Fibroblast of the conjunctiva (primary cell): ENCODE results near the gene MCTP1.
A peak's percentile ranks its signal among the peaks of the same experiment; 100 is the strongest.
"Not testable (repeated sequence)": the region's sequence is repeated elsewhere in the genome, so short reads cannot be mapped to it uniquely, and the experiment has no call there.

Experiments
- DNase-seq: peaks from one replicate; pipeline ENCODE4 v3.0.0-alpha.2; 2010; ENCODE audit warnings: low read depth

Gene MCTP1

GRCh38 chr5:95029569-95030366 lies 255.1 kb downstream of the MCTP1 start:
- no peak for DNase-seq

GRCh38 chr5:95027775-95028174 lies 257.1 kb downstream of the MCTP1 start:
- no peak for DNase-seq

GRCh38 chr5:95027151-95027721 lies 257.7 kb downstream of the MCTP1 start:
- DNase-seq, result no peak

GRCh38 chr5:95026718-95027117 lies 258.2 kb downstream of the MCTP1 start:
- no peak for DNase-seq

GRCh38 chr5:95022967-95023695 lies 261.8 kb downstream of the MCTP1 start:
- DNase-seq, result no peak

GRCh38 chr5:95020345-95020744 lies 264.5 kb downstream of the MCTP1 start:
- no peak for DNase-seq

- no peak for DNase-seq
Observed at GRCh38 chr5:95018946-95019345, 265.9 kb downstream of the MCTP1 start.

GRCh38 chr5:95018511-95018910 lies 266.4 kb downstream of the MCTP1 start:
- no peak for DNase-seq

GRCh38 chr5:95009812-95010211 lies 275.1 kb downstream of the MCTP1 start:
- DNase-seq, result no peak

GRCh38 chr5:95007921-95008597 lies 276.8 kb downstream of the MCTP1 start:
- no peak for DNase-seq

- no peak for DNase-seq
Observed at GRCh38 chr5:95005811-95006210, 279.1 kb downstream of the MCTP1 start.

- DNase-seq, result no peak
Observed at GRCh38 chr5:94998670-94999069, 286.2 kb downstream of the MCTP1 start.

- DNase-seq, result not testable (repeated sequence)
Observed at GRCh38 chr5:94994537-94994936, 290.4 kb downstream of the MCTP1 start.

- no peak for DNase-seq
Observed at GRCh38 chr5:94993491-94993890, 291.4 kb downstream of the MCTP1 start.

- DNase-seq, result no peak
Observed at GRCh38 chr5:94992325-94992724, 292.6 kb downstream of the MCTP1 start.

- DNase-seq, result peak; percentile 68
Observed at GRCh38 chr5:94983861-94984535, 300.9 kb downstream of the MCTP1 start.

- no peak for DNase-seq
Observed at GRCh38 chr5:94977437-94977836, 307.5 kb downstream of the MCTP1 start.

GRCh38 chr5:94976853-94977252 lies 308.0 kb downstream of the MCTP1 start:
- DNase-seq, result no peak

GRCh38 chr5:94972268-94972667 lies 312.6 kb downstream of the MCTP1 start:
- no peak for DNase-seq

- DNase-seq, result peak; percentile 43
Observed at GRCh38 chr5:94969174-94969573, 315.7 kb downstream of the MCTP1 start.

- DNase-seq, result peak; percentile 59
Observed at GRCh38 chr5:94968507-94969095, 316.3 kb downstream of the MCTP1 start.

GRCh38 chr5:94967525-94967924 lies 317.4 kb downstream of the MCTP1 start:
- DNase-seq, result no peak
